H9 (cell line): ENCODE data around the gene BASP1. TPM values are rescaled to one million over a fixed set of nuclear protein-coding genes. Genes with fewer than 3 reads are reported as not detected.

ENCODE experiments used
- DNase-seq: peaks from one replicate; pipeline ENCODE4 v3.0.0-alpha.2; 2017
- H2AFZ ChIP-seq: one replicate; pipeline ENCODE4 v1.6.1; 2013; ENCODE audit warnings: mild to moderate bottlenecking, low read length, control low read depth, moderate library complexity
- H2AK5ac ChIP-seq: 2 replicates; pipeline ENCODE4 v1.6.1; 2013; ENCODE audit warnings: low read length, control low read depth, mixed read lengths; ENCODE audit not compliant: insufficient read length
- H2BK120ac ChIP-seq: one replicate; pipeline ENCODE4 v1.6.1; 2013; ENCODE audit warnings: low read depth, mild to moderate bottlenecking, low read length, control low read depth, inconsistent platforms; ENCODE audit not compliant: poor library complexity, severe bottlenecking
- H2BK12ac ChIP-seq: 2 replicates; pipeline ENCODE4 v1.6.1; 2013; ENCODE audit warnings: low read length, control low read depth, mixed read lengths, low read depth; ENCODE audit not compliant: insufficient read length
- H2BK15ac ChIP-seq: 2 replicates; pipeline ENCODE4 v1.6.1; 2013; ENCODE audit warnings: low read depth, low read length, control low read depth
- H2BK20ac ChIP-seq: one replicate; pipeline ENCODE4 v1.6.1; 2013; ENCODE audit warnings: low read depth, mild to moderate bottlenecking, low read length, control low read depth, inconsistent platforms; ENCODE audit not compliant: poor library complexity, severe bottlenecking
- H2BK5ac ChIP-seq: 2 replicates; pipeline ENCODE4 v1.6.1; 2013; ENCODE audit warnings: low read length, control low read depth, mixed read lengths; ENCODE audit not compliant: insufficient read length
- H3K14ac ChIP-seq: 2 replicates; pipeline ENCODE4 v1.6.1; 2013; ENCODE audit warnings: low read length, control low read depth; ENCODE audit not compliant: insufficient read depth
- H3K18ac ChIP-seq: 2 replicates; pipeline ENCODE4 v1.6.1; 2013; ENCODE audit warnings: low read depth, mild to moderate bottlenecking, mixed read lengths, low read length, control low read depth; ENCODE audit not compliant: insufficient read length
- H3K23ac ChIP-seq: 2 replicates; pipeline ENCODE4 v1.6.1; 2013; ENCODE audit warnings: low read length, control low read depth, mixed read lengths, low read depth; ENCODE audit not compliant: insufficient read length
- H3K23me2 ChIP-seq: 2 replicates; pipeline ENCODE4 v1.6.1; 2013; ENCODE audit warnings: low read depth, mild to moderate bottlenecking, mixed read lengths, low read length, control low read depth; ENCODE audit not compliant: insufficient read length, poor library complexity, severe bottlenecking
- H3K27ac ChIP-seq: 2 replicates; pipeline ENCODE4 v1.5.1; 2013; ENCODE audit warnings: low read length, control low read depth, mixed read lengths, low read depth; ENCODE audit not compliant: insufficient read length
- H3K27me3 ChIP-seq: 2 replicates; pipeline ENCODE4 v1.6.1; 2013; ENCODE audit warnings: low read length, control low read depth, inconsistent platforms; ENCODE audit not compliant: insufficient read depth
- H3K4ac ChIP-seq: 2 replicates; pipeline ENCODE4 v1.6.1; 2013; ENCODE audit warnings: low read depth, mild to moderate bottlenecking, control low read depth, inconsistent platforms, low read length, moderate library complexity
- H3K4me1 ChIP-seq: 2 replicates; pipeline ENCODE4 v1.6.1; 2013; ENCODE audit warnings: low read length, control low read depth, inconsistent platforms; ENCODE audit not compliant: insufficient read depth
- H3K4me2 ChIP-seq: 2 replicates; pipeline ENCODE4 v1.6.1; 2013; ENCODE audit warnings: low read length, control low read depth, mixed read lengths; ENCODE audit not compliant: insufficient read length, insufficient read depth
- H3K56ac ChIP-seq: 2 replicates; pipeline ENCODE4 v1.6.1; 2013; ENCODE audit warnings: low read depth, mild to moderate bottlenecking, mixed read lengths, low read length, control low read depth; ENCODE audit not compliant: insufficient read length
- H3K79me1 ChIP-seq: 2 replicates; pipeline ENCODE4 v1.6.1; 2013; ENCODE audit warnings: low read depth, mild to moderate bottlenecking, moderate library complexity, low read length, control low read depth, inconsistent platforms; ENCODE audit not compliant: insufficient read depth, poor library complexity, severe bottlenecking
- H3K79me2 ChIP-seq: 2 replicates; pipeline ENCODE4 v1.6.1; 2013; ENCODE audit warnings: low read length, control low read depth, inconsistent platforms; ENCODE audit not compliant: insufficient read depth
- H3K9ac ChIP-seq: 2 replicates; pipeline ENCODE4 v1.6.1; 2013; ENCODE audit warnings: low read length, control low read depth, mixed read lengths; ENCODE audit not compliant: insufficient read length; ENCODE audit errors: extremely low read depth
- H3K9me3 ChIP-seq: one replicate; pipeline ENCODE4 v1.6.1; 2013; ENCODE audit warnings: low read depth, low read length, inconsistent platforms; ENCODE audit not compliant: control insufficient read depth
- H3T11ph ChIP-seq: one replicate; pipeline ENCODE4 v1.6.1; 2013; ENCODE audit warnings: mild to moderate bottlenecking, low read length, control low read depth, inconsistent platforms
- H4K20me1 ChIP-seq: one replicate; pipeline ENCODE4 v1.6.1; 2013; ENCODE audit not compliant: control insufficient read depth, insufficient read length, insufficient read depth
- H4K5ac ChIP-seq: 2 replicates; pipeline ENCODE4 v1.6.1; 2013; ENCODE audit warnings: low read depth, mild to moderate bottlenecking, mixed read lengths, low read length, control low read depth; ENCODE audit not compliant: insufficient read length
- H4K8ac ChIP-seq: replicated peaks from 2 replicates; pipeline ENCODE4 v1.6.1; 2013; ENCODE audit warnings: low read length, control low read depth, mixed read lengths, low read depth; ENCODE audit not compliant: insufficient read length
- H4K91ac ChIP-seq: 2 replicates; pipeline ENCODE4 v1.6.1; 2013; ENCODE audit warnings: low read depth, mild to moderate bottlenecking, moderate library complexity, mixed read lengths, low read length, control low read depth; ENCODE audit not compliant: insufficient read length
- H3K27ac Mint-ChIP-seq, 3 experiments: 2 replicates in 2 of 3; 3 replicates in 1 of 3; pipeline ENCODE4 v1.8.0; 2020 to 2021; ENCODE audit warnings: mixed read lengths in 3 of 3, mild to moderate bottlenecking in 1 of 3, moderate library complexity in 1 of 3
- H3K27me3 Mint-ChIP-seq: 2 replicates; pipeline ENCODE4 v1.8.0; 2021; ENCODE audit warnings: low read depth, mild to moderate bottlenecking, moderate library complexity, mixed read lengths
- H3K36me3 Mint-ChIP-seq, 3 experiments: 2 replicates in 2 of 3; 3 replicates in 1 of 3; pipeline ENCODE4 v1.8.0; 2020 to 2021; ENCODE audit warnings: low read depth in 3 of 3, mixed read lengths in 3 of 3; ENCODE audit not compliant: insufficient read depth in 1 of 3
- H3K4me1 Mint-ChIP-seq, 2 experiments: 2 replicates each; pipeline ENCODE4 v1.8.0; 2020; ENCODE audit warnings: mixed read lengths in 2 of 2
- H3K4me3 Mint-ChIP-seq, 2 experiments: 2 replicates in 1 of 2; 3 replicates in 1 of 2; pipeline ENCODE4 v1.8.0; 2020 to 2021; ENCODE audit warnings: mild to moderate bottlenecking in 2 of 2, mixed read lengths in 2 of 2, moderate library complexity in 1 of 2
- H3K9me3 Mint-ChIP-seq, 2 experiments: 2 replicates in 1 of 2; 3 replicates in 1 of 2; pipeline ENCODE4 v1.8.0; 2020; ENCODE audit warnings: mild to moderate bottlenecking in 2 of 2, mixed read lengths in 2 of 2, moderate library complexity in 1 of 2
- CTCF ChIP-seq: fragments of 200-600 bp; sonication (generic); conservative IDR thresholded peaks from 3 replicates; pipeline ENCODE4 v1.8.0; 2021; ENCODE audit warnings: antibody characterized with exemption, mild to moderate bottlenecking
- total RNA-seq: library from RNA; stranded (reverse); gene quantifications from 2 replicates; pipeline ENCODE4 v1.2.1, GENCODE V29; 2021

The BASP1 gene
- total RNA-seq, 1 experiment from 2014 or later, result 180 TPM

DNA sequence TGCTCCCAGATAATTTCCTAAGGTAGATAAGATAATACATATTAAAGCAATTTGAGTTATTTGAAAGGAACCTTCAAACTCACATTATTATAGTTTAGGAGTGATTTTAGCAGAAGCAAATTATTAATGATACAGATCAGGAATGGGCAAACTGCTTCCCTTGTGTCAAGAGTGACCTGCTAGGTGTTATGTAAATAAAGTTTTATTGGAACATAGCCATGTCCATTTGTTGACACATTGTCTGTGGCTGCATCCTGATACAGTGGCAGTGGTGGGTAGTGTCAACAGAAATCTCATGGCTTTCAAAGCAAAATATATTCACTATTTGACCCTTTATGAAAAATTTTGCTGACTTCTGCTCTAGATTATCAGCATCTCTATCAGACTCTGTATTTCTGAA lies 11.4 kb upstream of the BASP1 start:
- H3K79me1 ChIP-seq, result no peaks in the 10 kb centered on the region
- H2BK120ac ChIP-seq, result no peak overlapping the region
- H3K9me3 ChIP-seq, result no peaks in the 10 kb centered on the region
- no peak overlapping the region for H3K9ac ChIP-seq
- H2AK5ac ChIP-seq, result no peak overlapping the region
- H3K27ac ChIP-seq, result no peak overlapping the region
- H3K56ac ChIP-seq, result no peak overlapping the region
- Mint-ChIP-seq H3K4me1 (peaks cover 16 to 20% of the 10 kb centered on the region in 2 experiments), H3K36me3 (peaks cover 4 to 24% (median 4%) of the 10 kb centered on the region in 3 experiments; a peak in 5 of 7 replicates), H3K27me3 (no peaks in the 10 kb centered on the region), H3K27ac (no peak overlapping the region), H3K4me3 (no peak overlapping the region), H3K9me3 (no peaks in the 10 kb centered on the region; a peak in 2 of 5 replicates)
- no peak overlapping the region for H2BK12ac ChIP-seq
- no peaks in the 10 kb centered on the region for H3K27me3 ChIP-seq
- H3K18ac ChIP-seq, result no peak overlapping the region
- no peak overlapping the region for H2AFZ ChIP-seq
- H3K4me2 ChIP-seq, result no peak overlapping the region
- no peak overlapping the region for H4K91ac ChIP-seq
- H3K23me2 ChIP-seq, result no peaks in the 10 kb centered on the region
- H2BK20ac ChIP-seq, result no peak overlapping the region
- no peak overlapping the region for H2BK5ac ChIP-seq
- TF ChIP-seq CTCF, result no peak
- DNase-seq, result no peak
- no peaks in the 10 kb centered on the region for H4K20me1 ChIP-seq
- H3T11ph ChIP-seq, result no peak overlapping the region
- H3K79me2 ChIP-seq, result no peaks in the 10 kb centered on the region
- no peak overlapping the region for H3K23ac ChIP-seq
- no peak overlapping the region for H3K4ac ChIP-seq
- H4K5ac ChIP-seq, result no peak overlapping the region
- H3K14ac ChIP-seq, result no peak overlapping the region
- H3K4me1 ChIP-seq, result no peaks in the 10 kb centered on the region; the same call in none of the 2 replicates
- no peak overlapping the region for H4K8ac ChIP-seq
- H2BK15ac ChIP-seq, result no peak overlapping the region
